T-helper 1 cell treated with Interleukin-12 subunit alpha and Interleukin-12 subunit beta and Interleukin-4 antibody, amounts not matched to agents 30 μg/mL and 1 μg/mL, for 36 hours (primary cell): ENCODE results near the gene RPL10A.
"Not testable (repeated sequence)": the region's sequence is repeated elsewhere in the genome, so short reads cannot be mapped to it uniquely, and the experiment has no call there.

Experiments used
- H3K27ac Mint-ChIP-seq: one replicate; pipeline ENCODE4 v1.8.0; 2021; ENCODE audit warnings: mild to moderate bottlenecking, mixed read lengths
- H3K27me3 Mint-ChIP-seq: one replicate; pipeline ENCODE4 v1.8.0; 2021; ENCODE audit warnings: low read depth, mixed read lengths
- H3K36me3 Mint-ChIP-seq: one replicate; pipeline ENCODE4 v1.8.0; 2021; ENCODE audit warnings: low read depth, mixed read lengths
- H3K4me1 Mint-ChIP-seq: one replicate; pipeline ENCODE4 v1.8.0; 2021; ENCODE audit warnings: low read depth, mixed read lengths
- H3K4me3 Mint-ChIP-seq: one replicate; pipeline ENCODE4 v1.8.0; 2021; ENCODE audit warnings: mild to moderate bottlenecking, moderate library complexity, mixed read lengths
- H3K9me3 Mint-ChIP-seq: one replicate; pipeline ENCODE4 v1.8.0; 2021; ENCODE audit warnings: mixed read lengths

The RPL10A gene

DNA sequence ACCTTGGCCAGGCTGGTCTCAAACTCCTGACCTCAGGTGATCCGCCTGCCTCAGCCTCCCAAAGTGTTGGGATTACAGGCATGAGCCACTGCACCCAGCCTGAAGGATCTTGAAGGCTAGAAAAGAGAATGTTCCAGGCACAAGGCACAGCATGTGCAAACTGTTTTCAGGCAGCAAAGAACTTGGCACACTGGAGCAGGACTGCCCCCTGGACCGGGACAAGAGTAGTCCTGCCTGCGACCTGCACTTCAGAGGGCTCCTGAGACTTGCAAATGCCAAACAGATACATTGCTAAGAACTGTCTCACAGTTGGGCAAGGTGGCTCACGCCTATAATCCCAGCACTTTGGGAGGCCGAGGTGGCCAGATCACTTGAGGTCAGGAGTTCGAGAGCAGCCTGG lies 47.7 kb downstream of the RPL10A start:
- not testable (repeated sequence) for H3K36me3 Mint-ChIP-seq, H3K4me1 Mint-ChIP-seq, H3K27ac Mint-ChIP-seq, H3K4me3 Mint-ChIP-seq, H3K9me3 Mint-ChIP-seq
- peaks cover 21% of the 10 kb centered on the region for H3K27me3 Mint-ChIP-seq

DNA sequence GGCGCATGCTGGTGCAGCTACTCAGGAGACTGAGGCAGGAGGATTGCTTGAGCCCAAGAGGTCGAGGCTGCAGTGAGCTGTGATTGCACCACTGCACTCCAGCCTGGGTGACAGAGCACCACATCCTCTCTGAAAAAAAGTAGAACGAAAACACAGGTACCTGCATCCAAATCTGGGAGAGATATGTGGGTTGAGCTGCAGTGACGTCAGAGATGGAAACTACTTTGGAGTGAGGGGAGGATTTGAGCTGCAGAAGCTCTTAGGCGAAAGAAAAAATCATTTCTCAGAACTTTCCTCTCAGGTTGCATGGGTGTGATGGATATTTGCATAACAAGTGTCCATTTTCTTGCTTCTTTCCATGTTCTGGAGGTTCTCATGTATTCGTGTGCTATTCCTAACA lies 48.5 kb downstream of the RPL10A start:
- peaks cover 16% of the 10 kb centered on the region for H3K27me3 Mint-ChIP-seq
- no peaks in the 10 kb centered on the region for H3K36me3 Mint-ChIP-seq
- H3K4me3 Mint-ChIP-seq: no peak overlapping the region
- H3K27ac Mint-ChIP-seq: no peak overlapping the region
- no peaks in the 10 kb centered on the region for H3K9me3 Mint-ChIP-seq
- H3K4me1 Mint-ChIP-seq: no peaks in the 10 kb centered on the region

DNA sequence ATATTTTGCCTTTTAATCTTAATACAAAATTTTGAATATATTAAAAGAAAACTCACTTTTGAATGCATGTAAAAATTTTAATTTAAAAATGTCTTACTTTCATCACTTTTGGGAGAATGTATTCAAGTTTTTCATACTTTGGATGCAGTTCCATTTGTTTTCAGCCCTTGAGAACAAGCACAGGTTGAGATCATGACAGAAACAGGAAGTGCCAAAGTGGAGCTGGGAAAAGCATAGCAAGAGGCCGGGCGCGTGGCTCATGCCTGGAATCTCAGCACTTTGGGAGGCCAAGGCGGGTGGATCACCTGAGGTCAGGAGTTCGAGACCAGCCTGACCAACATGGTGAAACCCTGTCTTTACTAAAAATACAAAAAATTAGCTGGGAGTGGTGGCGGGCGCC lies 49.8 kb downstream of the RPL10A start:
- H3K36me3 Mint-ChIP-seq, H3K9me3 Mint-ChIP-seq, H3K4me3 Mint-ChIP-seq, H3K4me1 Mint-ChIP-seq, H3K27ac Mint-ChIP-seq: not testable (repeated sequence)
- H3K27me3 Mint-ChIP-seq: peaks cover 12% of the 10 kb centered on the region

DNA sequence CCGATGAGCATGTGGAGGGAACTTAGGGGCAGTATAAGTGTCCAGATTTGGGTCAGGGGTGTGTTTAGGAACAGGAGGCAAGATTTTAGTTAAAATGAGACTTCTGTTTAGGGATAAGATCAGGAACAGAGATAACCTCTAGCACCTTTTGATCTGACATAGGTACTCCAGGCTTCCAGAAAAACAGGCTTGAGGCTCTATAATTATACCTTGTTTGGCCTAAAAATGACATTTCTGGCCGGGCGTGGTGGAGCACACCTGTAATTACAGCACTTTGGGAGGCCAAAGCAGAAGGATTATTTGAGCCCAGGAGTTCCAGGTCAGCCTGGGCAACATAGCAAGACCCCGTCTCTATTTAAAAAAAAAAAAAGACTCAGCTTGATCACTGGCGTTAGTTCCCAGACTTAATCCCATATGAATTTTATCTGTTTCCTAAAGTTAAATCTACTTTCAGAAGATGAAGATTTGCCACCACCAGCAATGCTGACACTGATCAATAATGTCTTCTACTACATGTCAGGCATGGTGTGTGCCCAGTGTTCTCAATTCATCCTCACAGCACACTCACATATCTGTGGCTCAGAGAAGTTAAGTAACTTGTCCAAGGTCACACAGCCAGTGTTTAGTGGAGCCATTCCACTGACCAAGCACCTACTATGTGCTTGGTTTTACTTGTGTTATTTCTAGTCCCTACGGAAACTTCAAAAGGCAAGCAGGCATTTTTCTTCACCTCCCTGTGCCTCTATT lies 50.5 kb downstream of the RPL10A start:
- Mint-ChIP-seq H3K27me3 (peaks cover 11% of the 10 kb centered on the region), H3K4me3 (no peak overlapping the region), H3K27ac (no peak overlapping the region)

DNA sequence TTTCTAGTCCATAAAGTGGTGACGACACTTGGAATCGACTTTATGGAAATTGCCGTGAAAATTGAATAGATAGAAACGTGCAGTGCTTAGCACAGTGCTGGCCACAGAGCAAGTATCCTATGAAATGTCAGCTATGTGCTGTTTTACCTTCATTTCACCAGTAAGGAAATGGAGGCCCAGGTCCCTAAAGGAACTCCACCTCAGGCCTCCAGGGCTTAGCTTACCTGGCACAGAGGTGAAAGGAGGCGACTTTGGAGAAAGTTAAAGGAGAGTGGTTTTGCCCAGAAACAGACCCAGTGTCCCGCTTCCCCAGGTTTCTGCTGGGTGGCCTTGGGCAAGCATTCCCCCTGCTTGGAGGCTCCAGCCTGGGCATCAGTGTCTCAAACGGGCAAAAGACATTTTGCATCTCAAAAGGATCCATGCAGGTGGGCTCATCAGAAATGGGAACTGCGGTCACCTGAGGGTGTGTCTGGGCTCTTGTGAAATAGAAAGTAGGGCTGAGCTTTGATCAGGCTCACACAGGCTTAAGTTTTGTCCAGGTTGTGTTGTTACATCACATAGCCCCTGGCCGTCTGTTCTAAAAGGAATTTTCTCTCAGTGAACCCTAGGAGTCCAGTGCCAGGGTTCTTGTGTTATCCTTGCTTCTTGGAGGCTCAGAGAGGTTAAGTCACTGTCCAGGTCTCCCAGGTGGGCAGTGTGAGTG lies 51.3 kb downstream of the RPL10A start:
- Mint-ChIP-seq H3K4me3 (no peak overlapping the region), H3K27ac (no peak overlapping the region), H3K9me3 (no peaks in the 10 kb centered on the region), H3K4me1 (peaks cover 12% of the 10 kb centered on the region), H3K36me3 (no peaks in the 10 kb centered on the region), H3K27me3 (peaks cover 6% of the 10 kb centered on the region)

More for the DNA sequence above, 50.5 kb downstream of the RPL10A start:
- Mint-ChIP-seq H3K4me1 (peaks cover 9% of the 10 kb centered on the region), H3K36me3 (no peaks in the 10 kb centered on the region), H3K9me3 (no peaks in the 10 kb centered on the region)
